Measurements from ENCODE around the gene SPATA19.
"Not testable (repeated sequence)": the region's sequence is repeated elsewhere in the genome, so short reads cannot be mapped to it uniquely, and the experiment has no call there.

Gene SPATA19

GRCh38 chr11:133845413-133845812, at the start of gene SPATA19:
SPATA19 (minus strand) TSS chr11:133845513; CDS start chr11:133845446, 67 bp downstream.
- in situ Hi-C loops (cut with MboI; ENCODE audit: low sequenced_read_pairs): no loop called here

GRCh38 chr11:133895061-133895479, 49.8 kb upstream of the SPATA19 start:
- in situ Hi-C loops (cut with MboI; ENCODE audit: low sequenced_read_pairs): no loop called here

GRCh38 chr11:133893381-133893780, 48.1 kb upstream of the SPATA19 start:
- in situ Hi-C loops (cut with MboI; ENCODE audit: low sequenced_read_pairs): no loop called here

- in situ Hi-C loops (cut with MboI; ENCODE audit: low sequenced_read_pairs): no loop called here
Measured at GRCh38 chr11:133892584-133893380, 47.5 kb upstream of the SPATA19 start.

GRCh38 chr11:133892126-133892525, 46.8 kb upstream of the SPATA19 start:
- in situ Hi-C loops (cut with MboI; ENCODE audit: low sequenced_read_pairs): no loop called here

- in situ Hi-C loops (cut with MboI; ENCODE audit: low sequenced_read_pairs): no loop called here
Measured at GRCh38 chr11:133889893-133890292, 44.6 kb upstream of the SPATA19 start.

- in situ Hi-C loops (cut with MboI; ENCODE audit: low sequenced_read_pairs): no loop called here
Measured at GRCh38 chr11:133889188-133889587, 43.9 kb upstream of the SPATA19 start.

- in situ Hi-C loops (cut with MboI; ENCODE audit: low sequenced_read_pairs): no loop called here
Measured at GRCh38 chr11:133887692-133888332, 42.5 kb upstream of the SPATA19 start.

GRCh38 chr11:133886029-133886428, 40.7 kb upstream of the SPATA19 start:
- in situ Hi-C loops (cut with MboI; ENCODE audit: low sequenced_read_pairs): no loop called here

- in situ Hi-C loops (cut with MboI; ENCODE audit: low sequenced_read_pairs): no loop called here
Measured at GRCh38 chr11:133872160-133872559, 26.8 kb upstream of the SPATA19 start.

GRCh38 chr11:133867456-133867855, 22.1 kb upstream of the SPATA19 start:
- in situ Hi-C loops (cut with MboI; ENCODE audit: low sequenced_read_pairs): no loop called here

GRCh38 chr11:133865466-133865865, 20.2 kb upstream of the SPATA19 start:
- in situ Hi-C loops (cut with MboI; ENCODE audit: low sequenced_read_pairs): no loop called here

- in situ Hi-C loops (cut with MboI; ENCODE audit: low sequenced_read_pairs): no loop called here
Measured at GRCh38 chr11:133864756-133865155, 19.4 kb upstream of the SPATA19 start.

GRCh38 chr11:133860151-133860550, 14.8 kb upstream of the SPATA19 start:
- in situ Hi-C loops (cut with MboI; ENCODE audit: low sequenced_read_pairs): no loop called here

GRCh38 chr11:133854330-133854960, 9.1 kb upstream of the SPATA19 start:
- in situ Hi-C loops (cut with MboI; ENCODE audit: low sequenced_read_pairs): not testable (repeated sequence)

- in situ Hi-C loops (cut with MboI; ENCODE audit: low sequenced_read_pairs): no loop called here
Measured at GRCh38 chr11:133844217-133844616, 1.1 kb downstream of the SPATA19 start.

GRCh38 chr11:133843454-133843987, 1.8 kb downstream of the SPATA19 start:
- in situ Hi-C loops (cut with MboI; ENCODE audit: low sequenced_read_pairs): no loop called here

GRCh38 chr11:133842730-133843129, 2.6 kb downstream of the SPATA19 start:
- in situ Hi-C loops (cut with MboI; ENCODE audit: low sequenced_read_pairs): no loop called here

- in situ Hi-C loops (cut with MboI; ENCODE audit: low sequenced_read_pairs): no loop called here
Measured at GRCh38 chr11:133842053-133842452, 3.3 kb downstream of the SPATA19 start.

GRCh38 chr11:133841279-133842043, 3.9 kb downstream of the SPATA19 start:
- in situ Hi-C loops (cut with MboI; ENCODE audit: low sequenced_read_pairs): no loop called here

GRCh38 chr11:133840479-133840941, 4.8 kb downstream of the SPATA19 start:
- in situ Hi-C loops (cut with MboI; ENCODE audit: low sequenced_read_pairs): no loop called here

Data from HL-60/S4 treated with phorbol 12-myristate 13-acetate at 8.2 ng/mL for 4 days and 3 days (cell line).